Measurements from ENCODE around the gene COG1. TPM values are rescaled to one million over a fixed set of nuclear protein-coding genes. Genes with fewer than 3 reads are reported as not detected.

COG1 gene
- polyA plus RNA-seq, 3 donors, result 5.1 to 24.4 (median 8.0) TPM

DNA sequence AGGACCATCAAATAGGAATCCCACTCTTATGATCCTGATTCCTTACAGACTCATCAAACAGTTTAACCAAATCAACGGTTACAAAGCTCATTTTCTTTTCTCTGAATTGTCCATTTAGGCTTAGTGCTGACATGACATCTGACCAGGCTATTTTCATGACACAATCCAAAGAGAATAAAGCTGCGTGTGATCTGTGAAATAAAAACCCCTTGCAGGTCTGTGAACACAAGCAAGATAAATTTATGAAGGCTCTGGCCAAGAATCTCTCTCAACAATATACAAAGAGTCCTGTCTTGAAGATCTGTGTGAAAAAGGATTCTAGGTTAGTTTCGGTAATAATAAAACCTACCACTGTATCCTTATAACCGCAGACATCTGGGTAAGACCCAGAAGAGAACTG, 22.0 kb downstream of the COG1 start:
- no CpG with 5 or more reads among the region's 4 CpGs for WGBS (ENCODE audit: insufficient coverage)
- Histone ChIP-seq H4K20me1 (ENCODE audit: insufficient read depth, low read length) (peaks cover 31% of the 10 kb centered on the region), H3K27me3 (ENCODE audit: control insufficient read depth in 2 of 2, insufficient read depth in 2 of 2, low read length in 2 of 2) (no peaks in the 10 kb centered on the region), H3K4me2 (replicated peaks; ENCODE audit: extremely low read depth, low read length, poor library complexity, severe bottlenecking) (no peak overlapping the region), H3K9ac (ENCODE audit: insufficient read depth, low read length, poor library complexity, severe bottlenecking) (no peak overlapping the region), H3K79me2 (ENCODE audit: insufficient read depth, low read length) (peaks cover 13% of the 10 kb centered on the region), H3K4me1 (ENCODE audit: control insufficient read depth in 1 of 2, insufficient read depth in 2 of 2, low read length in 2 of 2) (peaks cover 3 to 10% of the 10 kb centered on the region in 2 donors), H2AFZ (ENCODE audit: insufficient read depth, low read depth, low read length, poor library complexity, severe bottlenecking) (no peak overlapping the region), H3K4me3 (replicated peaks in 1 of 3; ENCODE audit: low read depth in 2 of 3, low read length in 3 of 3) (no peak overlapping the region), H3K36me3 (replicated peaks in 1 of 2; ENCODE audit: control insufficient read depth in 1 of 2, insufficient read depth in 2 of 2, low read length in 2 of 2) (peaks cover 25 to 66% of the 10 kb centered on the region in 2 donors), H3K27ac (ENCODE audit: low read depth in 1 of 2, low read length in 2 of 2) (no peak overlapping the region), H3K9me3 (replicated peaks in 1 of 2; ENCODE audit: control insufficient read depth in 1 of 2, insufficient read depth in 1 of 2, low read length in 2 of 2) (no peaks in the 10 kb centered on the region)
- no peak for DNase-seq
- no peaks in the 10 kb centered on the region for H3K27me3 Mint-ChIP-seq (ENCODE audit: low read depth in 3 of 3)
- H3K27ac Mint-ChIP-seq, result no peak overlapping the region
- no peak overlapping the region for H3K4me3 Mint-ChIP-seq
- peaks cover 11% of the 10 kb centered on the region for H3K4me1 Mint-ChIP-seq
- intact Hi-C loops (cut with micrococcal nuclease), result no loop called here
- TF ChIP-seq, protein P1, sequence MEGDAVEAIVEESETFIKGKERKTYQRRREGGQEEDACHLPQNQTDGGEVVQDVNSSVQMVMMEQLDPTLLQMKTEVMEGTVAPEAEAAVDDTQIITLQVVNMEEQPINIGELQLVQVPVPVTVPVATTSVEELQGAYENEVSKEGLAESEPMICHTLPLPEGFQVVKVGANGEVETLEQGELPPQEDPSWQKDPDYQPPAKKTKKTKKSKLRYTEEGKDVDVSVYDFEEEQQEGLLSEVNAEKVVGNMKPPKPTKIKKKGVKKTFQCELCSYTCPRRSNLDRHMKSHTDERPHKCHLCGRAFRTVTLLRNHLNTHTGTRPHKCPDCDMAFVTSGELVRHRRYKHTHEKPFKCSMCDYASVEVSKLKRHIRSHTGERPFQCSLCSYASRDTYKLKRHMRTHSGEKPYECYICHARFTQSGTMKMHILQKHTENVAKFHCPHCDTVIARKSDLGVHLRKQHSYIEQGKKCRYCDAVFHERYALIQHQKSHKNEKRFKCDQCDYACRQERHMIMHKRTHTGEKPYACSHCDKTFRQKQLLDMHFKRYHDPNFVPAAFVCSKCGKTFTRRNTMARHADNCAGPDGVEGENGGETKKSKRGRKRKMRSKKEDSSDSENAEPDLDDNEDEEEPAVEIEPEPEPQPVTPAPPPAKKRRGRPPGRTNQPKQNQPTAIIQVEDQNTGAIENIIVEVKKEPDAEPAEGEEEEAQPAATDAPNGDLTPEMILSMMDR (IDR thresholded peaks at IDR 0.05), result no peak
- H3K9me3 Mint-ChIP-seq, result peaks cover 0 to 2% (median 0%) of the 10 kb centered on the region in 7 donors
- peaks cover 40 to 64% of the 10 kb centered on the region in 2 donors for H3K36me3 Mint-ChIP-seq

DNA sequence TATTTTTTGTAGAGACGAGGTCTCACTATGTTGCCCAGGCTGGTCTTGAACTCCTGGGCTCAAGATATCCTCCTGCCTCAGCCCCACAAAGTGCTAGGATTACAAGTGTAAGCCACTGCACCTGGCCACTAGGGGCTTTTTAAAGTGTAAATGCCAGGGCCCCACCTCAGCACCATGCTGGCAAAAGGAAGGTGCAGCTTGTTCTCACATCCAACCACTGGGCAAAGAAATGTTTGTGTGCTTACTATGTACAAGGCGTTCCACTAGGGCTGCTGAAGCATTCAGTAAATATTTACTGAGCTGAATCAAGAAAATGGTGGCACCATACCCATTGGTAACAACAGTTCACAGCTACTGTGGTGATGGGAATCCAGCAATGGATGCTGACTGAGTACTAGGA, 22.6 kb downstream of the COG1 start:
- no peaks in the 10 kb centered on the region for H3K27me3 Mint-ChIP-seq (ENCODE audit: low read depth in 3 of 3)
- no peak overlapping the region for H3K4me3 ChIP-seq (replicated peaks in 1 of 3; ENCODE audit: low read depth in 2 of 3, low read length in 3 of 3)
- peaks cover 23 to 63% of the 10 kb centered on the region in 2 donors for H3K36me3 ChIP-seq (replicated peaks in 1 of 2; ENCODE audit: control insufficient read depth in 1 of 2, insufficient read depth in 2 of 2, low read length in 2 of 2)
- no peak overlapping the region for H2AFZ ChIP-seq (ENCODE audit: insufficient read depth, low read depth, low read length, poor library complexity, severe bottlenecking)
- H4K20me1 ChIP-seq (ENCODE audit: insufficient read depth, low read length), result peaks cover 25% of the 10 kb centered on the region
- 100% methylated on average over 1 of the region's 2 CpGs for WGBS (ENCODE audit: insufficient coverage)
- H3K4me2 ChIP-seq (replicated peaks; ENCODE audit: extremely low read depth, low read length, poor library complexity, severe bottlenecking), result no peak overlapping the region
- H3K9me3 ChIP-seq (replicated peaks in 1 of 2; ENCODE audit: control insufficient read depth in 1 of 2, insufficient read depth in 1 of 2, low read length in 2 of 2), result no peaks in the 10 kb centered on the region
- H3K9ac ChIP-seq (ENCODE audit: insufficient read depth, low read length, poor library complexity, severe bottlenecking), result no peak overlapping the region
- H3K27ac Mint-ChIP-seq, result peak overlapping the region in 2 of 7 donors; percentile 68 to 82
- H3K27ac ChIP-seq (ENCODE audit: low read depth in 1 of 2, low read length in 2 of 2), result no peak overlapping the region
- peaks cover 11% of the 10 kb centered on the region for H3K4me1 Mint-ChIP-seq
- H3K4me3 Mint-ChIP-seq, result no peak overlapping the region
- DNase-seq, result no peak
- intact Hi-C loops (cut with micrococcal nuclease), result no loop called here
- TF ChIP-seq, protein P1 (IDR thresholded peaks at IDR 0.05), result no peak
- peaks cover 0 to 2% (median 0%) of the 10 kb centered on the region in 7 donors for H3K9me3 Mint-ChIP-seq
- peaks cover 3 to 10% of the 10 kb centered on the region in 2 donors for H3K4me1 ChIP-seq (ENCODE audit: control insufficient read depth in 1 of 2, insufficient read depth in 2 of 2, low read length in 2 of 2)
- peaks cover 35 to 63% of the 10 kb centered on the region in 2 donors for H3K36me3 Mint-ChIP-seq
- peaks cover 17% of the 10 kb centered on the region for H3K79me2 ChIP-seq (ENCODE audit: insufficient read depth, low read length)
- no peaks in the 10 kb centered on the region for H3K27me3 ChIP-seq (ENCODE audit: control insufficient read depth in 2 of 2, insufficient read depth in 2 of 2, low read length in 2 of 2)
